Naive B cell (primary cell): ENCODE data around the gene CFD. TPM values are rescaled to one million over a fixed set of nuclear protein-coding genes. Genes with fewer than 3 reads are reported as not detected.
A peak's percentile ranks its signal among the peaks of the same experiment; 100 is the strongest.

Experiments
- ATAC-seq, 2 donors: fragments of 150-1000 bp; cut with Tn5 transposase; 2 replicates each; pipeline ENCODE4 v1.10.0; 2021; ENCODE audit warnings: low read depth in 2 of 2, mild to moderate bottlenecking in 2 of 2, moderate library complexity in 2 of 2
- DNase-seq: peaks from one replicate; pipeline ENCODE4 v3.0.0; 2022
- H3K27ac Mint-ChIP-seq, 6 donors: one replicate each; pipeline ENCODE4 v1.8.0; 2020 to 2022; ENCODE audit warnings: mild to moderate bottlenecking in 6 of 6, mixed read lengths in 6 of 6, moderate library complexity in 5 of 6, inconsistent platforms in 2 of 6
- H3K27me3 Mint-ChIP-seq, 3 donors: one replicate each; pipeline ENCODE4 v1.8.0; 2021 to 2022; ENCODE audit warnings: mixed read lengths in 3 of 3, mild to moderate bottlenecking in 1 of 3
- H3K36me3 Mint-ChIP-seq, 2 donors: one replicate each; pipeline ENCODE4 v1.8.0; 2020 to 2022; ENCODE audit warnings: mixed read lengths in 2 of 2, inconsistent platforms in 1 of 2, mild to moderate bottlenecking in 1 of 2
- H3K4me1 Mint-ChIP-seq, 3 donors: one replicate each; pipeline ENCODE4 v1.8.0; 2020 to 2022; ENCODE audit warnings: mixed read lengths in 3 of 3, inconsistent platforms in 1 of 3, mild to moderate bottlenecking in 1 of 3, moderate library complexity in 1 of 3
- H3K4me3 Mint-ChIP-seq, 8 donors: one replicate each; pipeline ENCODE4 v1.8.0; 2020 to 2022; ENCODE audit warnings: mild to moderate bottlenecking in 8 of 8, mixed read lengths in 8 of 8, moderate library complexity in 8 of 8, inconsistent platforms in 2 of 8
- H3K9me3 Mint-ChIP-seq, 7 donors: one replicate each; pipeline ENCODE4 v1.8.0; 2020 to 2022; ENCODE audit warnings: mixed read lengths in 7 of 7, mild to moderate bottlenecking in 5 of 7, inconsistent platforms in 2 of 7, moderate library complexity in 1 of 7
- polyA plus RNA-seq, 6 donors: library from polyadenylated mRNA; unstranded; fragments of 300-500 nt; fragmentation: Illumina TruSeq; gene quantifications; one replicate each; pipeline ENCODE4 v1.2.3, GENCODE V29; 2021; ENCODE audit warnings: low read depth in 6 of 6

The CFD gene
- polyA plus RNA-seq, 6 donors from 2014 or later: 1.2 to 3.2 (median 1.8) TPM; not detected in 1

- Mint-ChIP-seq H3K4me1 (peaks cover 18 to 27% (median 26%) of the 10 kb centered on the region in 3 donors), H3K4me3 (no peak overlapping the region), H3K27me3 (no peaks in the 10 kb centered on the region), H3K9me3 (peaks cover 0 to 3% (median 0%) of the 10 kb centered on the region in 7 donors), H3K27ac (peak overlapping the region in 2 of 6 donors; percentile 39 to 78), H3K36me3 (no peaks in the 10 kb centered on the region)
- no peak for DNase-seq
- no peak for ATAC-seq
Observed at GRCh38 chr19:896999-897398, 37.5 kb downstream of the CFD start.

GRCh38 chr19:897442-898039, 38.1 kb downstream of the CFD start:
- H3K36me3 Mint-ChIP-seq: no peaks in the 10 kb centered on the region
- H3K4me1 Mint-ChIP-seq: peaks cover 14 to 24% (median 21%) of the 10 kb centered on the region in 3 donors
- DNase-seq (no peak), ATAC-seq (no peak)
- H3K27me3 Mint-ChIP-seq: no peaks in the 10 kb centered on the region
- H3K9me3 Mint-ChIP-seq: peaks cover 0 to 3% (median 0%) of the 10 kb centered on the region in 7 donors
- no peak overlapping the region for H3K4me3 Mint-ChIP-seq
- peak overlapping the region in 1 of 6 donors; percentile 39 for H3K27ac Mint-ChIP-seq

GRCh38 chr19:898663-899062, 39.2 kb downstream of the CFD start:
- H3K4me1 Mint-ChIP-seq: peaks cover 10 to 20% (median 12%) of the 10 kb centered on the region in 3 donors
- H3K9me3 Mint-ChIP-seq: no peaks in the 10 kb centered on the region
- no peak overlapping the region for H3K4me3 Mint-ChIP-seq
- DNase-seq (no peak), ATAC-seq (peak in 1 of 2 donors; percentile 64)
- no peaks in the 10 kb centered on the region for H3K27me3 Mint-ChIP-seq
- H3K27ac Mint-ChIP-seq: peak overlapping the region in 4 of 6 donors; percentile 27 to 87 (median 68)
- no peaks in the 10 kb centered on the region for H3K36me3 Mint-ChIP-seq

GRCh38 chr19:899336-900042, 40.0 kb downstream of the CFD start:
- Mint-ChIP-seq H3K27me3 (no peaks in the 10 kb centered on the region), H3K9me3 (no peaks in the 10 kb centered on the region), H3K4me3 (no peak overlapping the region), H3K4me1 (peaks cover 15 to 17% (median 17%) of the 10 kb centered on the region in 3 donors), H3K36me3 (no peaks in the 10 kb centered on the region), H3K27ac (peak overlapping the region in 1 of 6 donors; percentile 52)
- ATAC-seq (no peak), DNase-seq (no peak)

- DNase-seq (no peak), ATAC-seq (peak; percentile 14 to 16)
- Mint-ChIP-seq H3K27ac (peak overlapping the region in 1 of 6 donors; percentile 49), H3K27me3 (no peaks in the 10 kb centered on the region), H3K4me3 (no peak overlapping the region), H3K36me3 (no peaks in the 10 kb centered on the region), H3K9me3 (no peaks in the 10 kb centered on the region), H3K4me1 (peaks cover 15 to 22% (median 21%) of the 10 kb centered on the region in 3 donors)
Observed at GRCh38 chr19:900043-900301, 40.5 kb downstream of the CFD start.

- no peaks in the 10 kb centered on the region for H3K9me3 Mint-ChIP-seq
- peak overlapping the region in 2 of 6 donors; percentile 49 to 57 for H3K27ac Mint-ChIP-seq
- H3K4me1 Mint-ChIP-seq: peaks cover 12 to 25% (median 21%) of the 10 kb centered on the region in 3 donors
- H3K36me3 Mint-ChIP-seq: no peaks in the 10 kb centered on the region
- DNase-seq (no peak), ATAC-seq (peak; percentile 23 to 43)
- H3K27me3 Mint-ChIP-seq: no peaks in the 10 kb centered on the region
- no peak overlapping the region for H3K4me3 Mint-ChIP-seq
Observed at GRCh38 chr19:900302-901111, 41.0 kb downstream of the CFD start.

- DNase-seq (no peak), ATAC-seq (no peak)
- peak overlapping the region in 2 of 6 donors; percentile 39 to 49 for H3K27ac Mint-ChIP-seq
- H3K9me3 Mint-ChIP-seq: no peaks in the 10 kb centered on the region
- H3K36me3 Mint-ChIP-seq: no peaks in the 10 kb centered on the region
- no peaks in the 10 kb centered on the region for H3K27me3 Mint-ChIP-seq
- H3K4me1 Mint-ChIP-seq: peaks cover 9 to 35% (median 29%) of the 10 kb centered on the region in 3 donors
- peak overlapping the region in 1 of 8 donors; percentile 22 for H3K4me3 Mint-ChIP-seq
Observed at GRCh38 chr19:901216-902092, 42.0 kb downstream of the CFD start.

GRCh38 chr19:902093-902370, 42.6 kb downstream of the CFD start:
- H3K27ac Mint-ChIP-seq: peak overlapping the region in 1 of 6 donors; percentile 42
- H3K36me3 Mint-ChIP-seq: no peaks in the 10 kb centered on the region
- H3K27me3 Mint-ChIP-seq: no peaks in the 10 kb centered on the region
- H3K9me3 Mint-ChIP-seq: no peaks in the 10 kb centered on the region
- DNase-seq (no peak), ATAC-seq (no peak)
- H3K4me3 Mint-ChIP-seq: no peak overlapping the region
- peaks cover 9 to 40% (median 35%) of the 10 kb centered on the region in 3 donors for H3K4me1 Mint-ChIP-seq

GRCh38 chr19:902446-903226, 43.2 kb downstream of the CFD start:
- no peaks in the 10 kb centered on the region for H3K36me3 Mint-ChIP-seq
- H3K27ac Mint-ChIP-seq: peak overlapping the region in 2 of 6 donors; percentile 27 to 78
- ATAC-seq: no peak
- no peak for DNase-seq
- H3K4me1 Mint-ChIP-seq: peaks cover 13 to 46% (median 41%) of the 10 kb centered on the region in 3 donors
- no peaks in the 10 kb centered on the region for H3K9me3 Mint-ChIP-seq
- H3K4me3 Mint-ChIP-seq: no peak overlapping the region
- H3K27me3 Mint-ChIP-seq: no peaks in the 10 kb centered on the region

- Mint-ChIP-seq H3K27me3 (no peaks in the 10 kb centered on the region), H3K27ac (peak overlapping the region in 2 of 6 donors; percentile 52 to 80), H3K4me1 (peaks cover 14 to 49% (median 42%) of the 10 kb centered on the region in 3 donors), H3K9me3 (no peaks in the 10 kb centered on the region), H3K4me3 (no peak overlapping the region), H3K36me3 (no peaks in the 10 kb centered on the region)
- no peak for ATAC-seq
- DNase-seq: no peak
Observed at GRCh38 chr19:903266-903797, 43.9 kb downstream of the CFD start.

- Mint-ChIP-seq H3K9me3 (no peaks in the 10 kb centered on the region), H3K4me3 (peak overlapping the region in 1 of 8 donors; percentile 59), H3K27me3 (no peaks in the 10 kb centered on the region), H3K27ac (peak overlapping the region in 4 of 6 donors; percentile 37 to 83 (median 71)), H3K4me1 (peaks cover 25 to 61% (median 53%) of the 10 kb centered on the region in 3 donors), H3K36me3 (peaks cover 0 to 4% of the 10 kb centered on the region in 2 donors)
- ATAC-seq (no peak), DNase-seq (no peak)
Observed at GRCh38 chr19:904545-904944, 45.1 kb downstream of the CFD start.

- DNase-seq (peak; percentile 60), ATAC-seq (peak; percentile 10 to 19)
- Mint-ChIP-seq H3K36me3 (peaks cover 0 to 6% of the 10 kb centered on the region in 2 donors), H3K4me3 (peak overlapping the region; percentile 42 to 92 (median 83)), H3K4me1 (peaks cover 32 to 75% (median 54%) of the 10 kb centered on the region in 3 donors), H3K27ac (peak overlapping the region; percentile 96 to 100 (median 99)), H3K27me3 (no peaks in the 10 kb centered on the region), H3K9me3 (no peaks in the 10 kb centered on the region)
Observed at GRCh38 chr19:906480-906879, 47.0 kb downstream of the CFD start.
